ENCODE results near the gene SZRD1. TPM values are rescaled to one million over a fixed set of nuclear protein-coding genes. Genes with fewer than 3 reads are reported as not detected.

SZRD1 gene
- total RNA-seq, 1 experiment from 2014 or later, result 113 TPM

GRCh38 chr1:16440470-16441281, 73.6 kb downstream of the SZRD1 start, which contains the start of gene NECAP2 (continued):
- TF ChIP-seq ATF2 (CRISPR knock-in tag; IDR thresholded peaks at IDR 0.05; ENCODE audit: borderline replicate concordance, low read depth) (no peak), E2F5 (CRISPR knock-in tag; IDR thresholded peaks at IDR 0.05) (peak; percentile 59; the same call in 1 of the 2 replicates), ZSCAN18 (CRISPR knock-in tag; IDR thresholded peaks at IDR 0.05) (no peak), RORB (CRISPR knock-in tag; IDR thresholded peaks at IDR 0.05) (no peak), ZNF263 (CRISPR knock-in tag; IDR thresholded peaks at IDR 0.05; ENCODE audit: low read depth) (no peak), SOX15 (CRISPR knock-in tag; IDR thresholded peaks at IDR 0.05) (no peak), TEAD1 (CRISPR knock-in tag; IDR thresholded peaks at IDR 0.05) (peak; percentile 83), HMGXB4 (CRISPR knock-in tag; IDR thresholded peaks at IDR 0.05) (peak; percentile 94), NFE2L1 (CRISPR knock-in tag; IDR thresholded peaks at IDR 0.05) (0 out of 2 replicates have a peak, but pooled peaks have one; percentile 21), ZBTB43 (CRISPR knock-in tag; IDR thresholded peaks at IDR 0.05) (no peak; the same call in 1 of the 2 replicates), ZNF396 (CRISPR knock-in tag; IDR thresholded peaks at IDR 0.05; ENCODE audit: borderline replicate concordance) (no peak), MYBL2 (CRISPR knock-in tag; IDR thresholded peaks at IDR 0.05) (peak; percentile 55; the same call in 1 of the 2 replicates), FOXK1 (CRISPR knock-in tag; IDR thresholded peaks at IDR 0.05) (peak; percentile 83)
- TF ChIP-seq, protein P1, sequence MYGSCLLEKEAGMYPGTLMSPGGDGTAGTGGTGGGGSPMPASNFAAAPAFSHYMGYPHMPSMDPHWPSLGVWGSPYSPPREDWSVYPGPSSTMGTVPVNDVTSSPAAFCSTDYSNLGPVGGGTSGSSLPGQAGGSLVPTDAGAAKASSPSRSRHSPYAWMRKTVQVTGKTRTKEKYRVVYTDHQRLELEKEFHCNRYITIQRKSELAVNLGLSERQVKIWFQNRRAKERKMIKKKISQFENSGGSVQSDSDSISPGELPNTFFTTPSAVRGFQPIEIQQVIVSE (CRISPR knock-in tag; IDR thresholded peaks at IDR 0.05; ENCODE audit: borderline replicate concordance), result no peak
- TF ChIP-seq, protein P2, sequence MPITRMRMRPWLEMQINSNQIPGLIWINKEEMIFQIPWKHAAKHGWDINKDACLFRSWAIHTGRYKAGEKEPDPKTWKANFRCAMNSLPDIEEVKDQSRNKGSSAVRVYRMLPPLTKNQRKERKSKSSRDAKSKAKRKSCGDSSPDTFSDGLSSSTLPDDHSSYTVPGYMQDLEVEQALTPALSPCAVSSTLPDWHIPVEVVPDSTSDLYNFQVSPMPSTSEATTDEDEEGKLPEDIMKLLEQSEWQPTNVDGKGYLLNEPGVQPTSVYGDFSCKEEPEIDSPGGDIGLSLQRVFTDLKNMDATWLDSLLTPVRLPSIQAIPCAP (CRISPR knock-in tag; IDR thresholded peaks at IDR 0.05), result no peak
- TF ChIP-seq, protein P3, sequence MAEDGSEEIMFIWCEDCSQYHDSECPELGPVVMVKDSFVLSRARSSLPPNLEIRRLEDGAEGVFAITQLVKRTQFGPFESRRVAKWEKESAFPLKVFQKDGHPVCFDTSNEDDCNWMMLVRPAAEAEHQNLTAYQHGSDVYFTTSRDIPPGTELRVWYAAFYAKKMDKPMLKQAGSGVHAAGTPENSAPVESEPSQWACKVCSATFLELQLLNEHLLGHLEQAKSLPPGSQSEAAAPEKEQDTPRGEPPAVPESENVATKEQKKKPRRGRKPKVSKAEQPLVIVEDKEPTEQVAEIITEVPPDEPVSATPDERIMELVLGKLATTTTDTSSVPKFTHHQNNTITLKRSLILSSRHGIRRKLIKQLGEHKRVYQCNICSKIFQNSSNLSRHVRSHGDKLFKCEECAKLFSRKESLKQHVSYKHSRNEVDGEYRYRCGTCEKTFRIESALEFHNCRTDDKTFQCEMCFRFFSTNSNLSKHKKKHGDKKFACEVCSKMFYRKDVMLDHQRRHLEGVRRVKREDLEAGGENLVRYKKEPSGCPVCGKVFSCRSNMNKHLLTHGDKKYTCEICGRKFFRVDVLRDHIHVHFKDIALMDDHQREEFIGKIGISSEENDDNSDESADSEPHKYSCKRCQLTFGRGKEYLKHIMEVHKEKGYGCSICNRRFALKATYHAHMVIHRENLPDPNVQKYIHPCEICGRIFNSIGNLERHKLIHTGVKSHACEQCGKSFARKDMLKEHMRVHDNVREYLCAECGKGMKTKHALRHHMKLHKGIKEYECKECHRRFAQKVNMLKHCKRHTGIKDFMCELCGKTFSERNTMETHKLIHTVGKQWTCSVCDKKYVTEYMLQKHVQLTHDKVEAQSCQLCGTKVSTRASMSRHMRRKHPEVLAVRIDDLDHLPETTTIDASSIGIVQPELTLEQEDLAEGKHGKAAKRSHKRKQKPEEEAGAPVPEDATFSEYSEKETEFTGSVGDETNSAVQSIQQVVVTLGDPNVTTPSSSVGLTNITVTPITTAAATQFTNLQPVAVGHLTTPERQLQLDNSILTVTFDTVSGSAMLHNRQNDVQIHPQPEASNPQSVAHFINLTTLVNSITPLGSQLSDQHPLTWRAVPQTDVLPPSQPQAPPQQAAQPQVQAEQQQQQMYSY (CRISPR knock-in tag; IDR thresholded peaks at IDR 0.05), result peak; percentile 29; the same call in 1 of the 2 replicates

Measured in WTC11 (cell line).